Esophagus muscularis mucosa (tissue), 4 donors: ENCODE results near the gene CCHCR1. TPM values are rescaled to one million over a fixed set of nuclear protein-coding genes. Genes with fewer than 3 reads are reported as not detected.

ENCODE experiments used
- DNase-seq: peaks from one replicate; pipeline ENCODE4 v3.0.0-alpha.2; 2017; ENCODE audit errors: extremely low spot score
- H3K27ac ChIP-seq, 4 donors: fragments of 200-600 bp; sonication (generic); replicated peaks in 1 of 4; 1 replicate in 3 of 4; 2 replicates in 1 of 4; pipeline ENCODE4 v1.5.1; 2016 to 2019; ENCODE audit warnings: mild to moderate bottlenecking in 1 of 4
- H3K27me3 ChIP-seq, 4 donors: fragments of 200-600 bp; sonication (generic); one replicate each; pipeline versions ENCODE4 v1.5.1 to v1.6.0; 2016 to 2019
- H3K36me3 ChIP-seq, 4 donors: fragments of 200-600 bp; sonication (generic); one replicate each; pipeline ENCODE4 v1.5.1; 2016 to 2019
- H3K4me1 ChIP-seq, 4 donors: fragments of 200-600 bp; sonication (generic); one replicate each; pipeline ENCODE4 v1.5.1; 2016 to 2019
- H3K4me3 ChIP-seq, 4 donors: fragments of 200-600 bp; sonication (generic); 1 replicate in 2 of 4; 2 replicates in 2 of 4; pipeline ENCODE4 v1.5.1; 2016 to 2019; ENCODE audit warnings: mild to moderate bottlenecking in 4 of 4, moderate library complexity in 1 of 4
- H3K9me3 ChIP-seq, 4 donors: fragments of 200-600 bp; sonication (generic); 1 replicate in 3 of 4; 2 replicates in 1 of 4; pipeline ENCODE4 v1.5.1; 2016 to 2019
- EP300 ChIP-seq: sonication (generic); formaldehyde crosslinking; IDR thresholded peaks from one replicate; pipeline ENCODE4 v1.6.1; 2017; ENCODE audit warnings: antibody characterized with exemption
- POLR2A ChIP-seq: fragments of 450-650 bp; IDR thresholded peaks from one replicate; pipeline ENCODE4 v1.6.1; 2017; ENCODE audit warnings: antibody characterized with exemption, moderate library complexity, mild to moderate bottlenecking, low read depth
- POLR2AphosphoS5 ChIP-seq, 2 donors: sonication (generic); formaldehyde crosslinking; IDR thresholded peaks; one replicate each; pipeline ENCODE4 v1.6.1; 2017; ENCODE audit warnings: antibody characterized with exemption in 2 of 2
- WGBS: methylation state at CpG from one replicate; pipeline ENCODE4 v1.1.5; 2018; 5-methylcytosine and 5-hydroxymethylcytosine counted together
- intact Hi-C: fragments of 100-400 bp; cut with DNase I; formaldehyde crosslinking; loops from one replicate; pipeline ENCODE4 v1.15.1; 2023
- total RNA-seq, 4 donors: library from RNA; depleted of rRNA; stranded (reverse); fragments of >200 nt; gene quantifications; one replicate each; pipeline versions ENCODE4 v1.1.0 to v1.2.1, GENCODE V29; 2016
- TF ChIP-seq, protein P1 (sequence below), 3 experiments: fragments of 200-600 bp in 2 of 3; fragments of 450-650 bp in 1 of 3; sonication (generic) in 2 of 3; IDR thresholded peaks; one replicate each; pipeline ENCODE4 v1.5.1; 2017 to 2019; ENCODE audit warnings: antibody characterized with exemption in 3 of 3, mild to moderate bottlenecking in 2 of 3, moderate library complexity in 1 of 3

The CCHCR1 gene
- total RNA-seq, 4 donors from 2014 or later, result 5.8 to 11.6 (median 9.4) TPM

DNA sequence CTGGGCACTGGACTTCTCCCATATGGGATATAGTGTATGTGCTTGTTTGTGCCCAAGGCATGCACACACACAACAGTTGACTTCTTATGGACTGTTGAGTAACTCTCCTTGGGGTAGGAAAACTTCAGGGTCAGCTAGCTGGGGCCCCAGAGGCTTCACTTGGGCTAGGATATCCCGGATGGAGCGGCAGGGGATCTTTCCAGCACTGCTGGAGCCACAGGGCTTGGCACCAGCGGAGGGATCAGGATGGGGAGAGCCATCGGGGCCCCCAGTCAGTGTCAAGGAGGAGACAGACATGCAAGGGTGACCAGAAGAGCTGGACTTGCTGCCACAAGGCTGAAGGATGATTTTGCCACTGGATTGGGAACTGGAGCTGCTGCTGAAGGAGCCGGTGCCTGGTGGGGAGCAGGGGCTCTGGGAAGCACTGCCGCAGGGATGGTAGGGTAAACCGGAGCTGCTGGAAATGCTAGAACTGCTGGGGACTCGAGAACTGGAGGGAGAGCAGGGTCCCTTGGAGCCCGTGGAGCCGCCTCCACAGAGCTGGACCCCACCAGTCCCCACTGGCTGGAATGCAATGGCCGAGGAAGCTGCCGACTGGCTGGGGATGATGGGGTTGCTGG lies 41.6 kb downstream of the CCHCR1 start:
- DNase-seq, result no peak
- H3K4me1 ChIP-seq, result peaks cover 36 to 50% (median 42%) of the 10 kb centered on the region in 4 donors
- peak overlapping the region in 2 of 4 donors; percentile 27 to 62 for H3K27ac ChIP-seq
- H3K36me3 ChIP-seq, result no peaks in the 10 kb centered on the region
- WGBS, result 90% methylated on average over 11 of the region's 12 CpGs
- TF ChIP-seq POLR2AphosphoS5 (IDR thresholded peaks at IDR 0.05), result no peak
- TF ChIP-seq, protein P1, sequence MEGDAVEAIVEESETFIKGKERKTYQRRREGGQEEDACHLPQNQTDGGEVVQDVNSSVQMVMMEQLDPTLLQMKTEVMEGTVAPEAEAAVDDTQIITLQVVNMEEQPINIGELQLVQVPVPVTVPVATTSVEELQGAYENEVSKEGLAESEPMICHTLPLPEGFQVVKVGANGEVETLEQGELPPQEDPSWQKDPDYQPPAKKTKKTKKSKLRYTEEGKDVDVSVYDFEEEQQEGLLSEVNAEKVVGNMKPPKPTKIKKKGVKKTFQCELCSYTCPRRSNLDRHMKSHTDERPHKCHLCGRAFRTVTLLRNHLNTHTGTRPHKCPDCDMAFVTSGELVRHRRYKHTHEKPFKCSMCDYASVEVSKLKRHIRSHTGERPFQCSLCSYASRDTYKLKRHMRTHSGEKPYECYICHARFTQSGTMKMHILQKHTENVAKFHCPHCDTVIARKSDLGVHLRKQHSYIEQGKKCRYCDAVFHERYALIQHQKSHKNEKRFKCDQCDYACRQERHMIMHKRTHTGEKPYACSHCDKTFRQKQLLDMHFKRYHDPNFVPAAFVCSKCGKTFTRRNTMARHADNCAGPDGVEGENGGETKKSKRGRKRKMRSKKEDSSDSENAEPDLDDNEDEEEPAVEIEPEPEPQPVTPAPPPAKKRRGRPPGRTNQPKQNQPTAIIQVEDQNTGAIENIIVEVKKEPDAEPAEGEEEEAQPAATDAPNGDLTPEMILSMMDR (IDR thresholded peaks at IDR 0.05), result no peak
- TF ChIP-seq POLR2A, result no peak
- TF ChIP-seq EP300, result no peak
- no peaks in the 10 kb centered on the region for H3K27me3 ChIP-seq
- H3K9me3 ChIP-seq, result no peaks in the 10 kb centered on the region
- H3K4me3 ChIP-seq, result no peak overlapping the region
- intact Hi-C loops, result no loop called here

DNA sequence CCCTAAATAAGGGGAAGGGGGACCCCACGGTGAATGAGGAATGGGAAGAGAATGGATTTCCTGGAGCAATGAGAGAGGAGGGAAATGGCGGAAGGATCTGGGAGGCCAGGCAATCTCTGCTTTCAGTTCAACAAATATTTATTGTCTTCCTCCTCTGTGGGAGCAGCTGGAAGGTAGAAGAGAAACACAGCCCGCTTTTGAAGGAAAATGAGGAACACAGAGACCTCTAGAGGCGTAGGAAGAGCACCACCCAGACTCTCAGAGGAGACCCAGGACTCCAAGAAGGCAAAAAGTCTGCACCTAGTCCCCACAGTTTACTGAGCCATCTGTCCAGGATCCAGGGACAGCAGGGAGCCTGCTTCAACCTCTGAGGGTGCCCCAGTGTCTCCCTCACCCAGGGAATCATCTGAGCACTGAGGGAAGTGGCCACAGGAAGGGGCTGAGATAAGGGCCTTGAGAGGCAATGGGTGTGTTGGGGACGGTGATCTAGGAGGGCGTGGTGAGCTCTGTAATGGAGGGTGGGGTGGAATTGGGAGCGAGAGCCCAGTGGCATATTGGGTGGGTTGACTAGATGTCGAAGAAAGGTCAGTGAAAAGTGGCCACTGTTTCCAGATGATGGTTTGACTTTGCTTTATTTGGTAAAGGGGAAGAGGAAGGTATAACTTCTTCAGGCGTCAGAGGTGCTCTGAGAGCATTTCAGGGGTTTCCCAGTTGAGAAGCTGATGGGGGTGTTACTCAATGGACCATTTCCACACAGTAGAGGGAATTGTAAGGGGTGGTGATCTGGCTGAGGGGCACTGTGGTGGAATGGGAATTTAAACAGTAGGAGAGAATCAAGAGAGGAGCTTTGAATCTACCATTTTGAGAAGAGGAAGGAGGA lies 42.4 kb downstream of the CCHCR1 start:
- Histone ChIP-seq H3K27ac (peak overlapping the region; percentile 62 to 79 (median 71)), H3K36me3 (no peaks in the 10 kb centered on the region), H3K4me1 (peaks cover 36 to 50% (median 42%) of the 10 kb centered on the region in 4 donors), H3K4me3 (peak overlapping the region; percentile 25 to 51 (median 36)), H3K27me3 (no peaks in the 10 kb centered on the region), H3K9me3 (no peaks in the 10 kb centered on the region)
- no peak for DNase-seq
- intact Hi-C loops, result no loop called here
- no peak for TF ChIP-seq POLR2A
- no peak for TF ChIP-seq POLR2AphosphoS5 (IDR thresholded peaks at IDR 0.05)
- TF ChIP-seq, protein P1 (IDR thresholded peaks at IDR 0.05), result no peak
- TF ChIP-seq EP300, result no peak
- WGBS, result 75% methylated on average over 9 of the region's 9 CpGs

DNA sequence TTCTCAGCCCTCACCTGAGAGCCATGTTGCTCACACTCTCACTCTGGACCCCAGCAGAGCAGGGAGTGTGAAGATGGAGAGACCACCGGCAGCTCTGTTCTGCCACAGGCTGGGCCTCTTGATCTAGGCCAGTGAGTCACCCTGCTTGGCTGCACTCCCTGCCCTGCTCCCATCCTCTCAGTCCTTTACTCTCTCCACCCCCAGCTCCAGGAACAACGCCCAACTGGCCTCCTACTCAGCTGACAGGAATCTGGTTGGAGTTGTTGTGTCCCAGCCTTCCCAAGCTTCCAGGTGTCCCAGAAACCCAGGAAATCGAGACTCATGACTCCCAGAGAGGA lies 43.1 kb downstream of the CCHCR1 start, which contains the start of gene PSORS1C1:
Gene PSORS1C1, plus strand, starts transcription at position 260 of the 338 bp plus-strand sequence. CDS start 14,833 bp downstream, outside the sequence.
- Histone ChIP-seq H3K27ac (peak within 1 kb of the TSS; percentile 62 to 79 (median 71)), H3K27me3 (no peaks in the 10 kb centered on the region), H3K4me3 (peak within 1 kb of the TSS; percentile 25 to 51 (median 36)), H3K4me1 (peaks cover 36 to 50% (median 42%) of the 10 kb centered on the region in 4 donors), H3K9me3 (no peaks in the 10 kb centered on the region), H3K36me3 (no peaks in the 10 kb centered on the region)
- DNase-seq, result peak; percentile 94
- intact Hi-C loops, result no loop called here
- TF ChIP-seq POLR2AphosphoS5 (IDR thresholded peaks at IDR 0.05), result peak; percentile 66 to 71
- TF ChIP-seq EP300, result no peak
- WGBS, result 14% methylated on average over 3 of the region's 3 CpGs

DNA sequence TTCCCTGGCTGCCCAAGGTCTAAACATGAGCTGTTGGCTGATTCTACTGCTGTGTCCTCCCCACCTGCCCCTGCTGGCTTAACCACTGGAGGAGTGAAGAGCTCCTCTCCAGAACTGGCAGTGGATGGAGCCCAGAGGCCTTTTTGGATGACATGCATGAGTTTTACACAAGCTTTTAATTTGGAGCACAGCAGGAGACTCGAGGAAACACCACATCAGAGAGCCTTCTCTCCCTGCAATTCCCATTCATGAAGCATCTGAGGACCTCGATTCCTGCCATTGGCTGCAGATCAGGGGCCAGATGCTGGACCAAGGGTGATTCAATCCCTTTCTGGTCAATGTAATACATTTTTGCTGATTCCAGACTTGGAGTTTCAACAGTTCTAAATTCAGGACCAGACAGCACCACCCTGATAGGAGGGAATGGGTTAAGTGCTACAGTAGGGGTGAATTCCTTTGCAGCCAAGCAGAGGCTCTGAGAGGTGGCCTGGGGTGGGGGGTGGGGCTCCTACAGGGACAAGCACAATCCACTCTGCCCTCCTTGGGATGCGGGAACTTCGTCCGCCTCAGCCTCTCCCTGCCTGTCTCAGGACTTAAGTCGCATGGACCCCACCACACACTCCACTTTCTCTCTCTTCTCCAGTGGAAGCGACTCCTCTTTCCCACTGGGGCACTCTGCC lies 43.6 kb downstream of the CCHCR1 start:
- DNase-seq, result no peak
- intact Hi-C loops, result no loop called here
- Histone ChIP-seq H3K4me3 (peak overlapping the region in 1 of 4 donors; percentile 38), H3K27ac (peak overlapping the region; percentile 62 to 79 (median 71)), H3K36me3 (no peaks in the 10 kb centered on the region), H3K4me1 (peaks cover 36 to 50% (median 42%) of the 10 kb centered on the region in 4 donors), H3K27me3 (peaks cover 0 to 3% (median 0%) of the 10 kb centered on the region in 4 donors), H3K9me3 (no peaks in the 10 kb centered on the region)
- TF ChIP-seq POLR2A (no peak), EP300 (no peak), POLR2AphosphoS5 (IDR thresholded peaks at IDR 0.05) (no peak)
- TF ChIP-seq, protein P1 (IDR thresholded peaks at IDR 0.05), result no peak
- WGBS, result 82% methylated on average over 7 of the region's 7 CpGs

DNA sequence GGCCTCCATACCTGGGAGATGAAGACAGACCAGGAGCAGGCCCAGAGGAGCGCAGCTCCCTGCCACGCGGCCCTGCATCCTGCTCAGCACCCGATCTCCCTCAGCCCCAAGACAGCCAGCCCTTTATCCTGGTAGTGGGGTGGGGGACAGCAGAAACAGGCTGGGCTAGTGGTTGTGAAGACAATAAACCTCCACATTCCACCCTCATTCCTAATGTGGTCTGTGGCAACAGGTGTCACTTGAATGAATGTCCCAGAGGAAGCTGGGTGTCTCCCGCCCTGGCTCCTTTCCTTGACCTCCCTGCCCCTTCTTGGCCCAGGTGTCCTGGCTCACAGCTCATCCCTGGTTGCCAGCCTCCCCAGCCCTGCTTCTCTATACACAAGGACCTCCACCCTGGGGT lies 45.1 kb downstream of the CCHCR1 start, which contains the start of gene C6orf15:
Gene C6orf15, minus strand, starts transcription at position 98 of the 400 bp plus-strand sequence. Its CDS starts 20 bp downstream, at position 78.
- peaks cover 34 to 40% (median 37%) of the 10 kb centered on the region in 4 donors for H3K4me1 ChIP-seq
- no peak within 1 kb of the TSS for H3K4me3 ChIP-seq
- H3K27me3 ChIP-seq, result peaks cover 0 to 7% (median 0%) of the 10 kb centered on the region in 4 donors
- H3K36me3 ChIP-seq, result no peaks in the 10 kb centered on the region
- intact Hi-C loops, result no loop called here
- no peak for DNase-seq
- 91% methylated on average over 5 of the region's 5 CpGs for WGBS
- TF ChIP-seq, protein P1 (IDR thresholded peaks at IDR 0.05), result no peak
- TF ChIP-seq POLR2A (no peak), EP300 (no peak), POLR2AphosphoS5 (IDR thresholded peaks at IDR 0.05) (no peak)
- no peak within 1 kb of the TSS for H3K27ac ChIP-seq
- H3K9me3 ChIP-seq, result no peaks in the 10 kb centered on the region
